ENCODE measurements around the gene DDN. TPM values are rescaled to one million over a fixed set of nuclear protein-coding genes. Genes with fewer than 3 reads are reported as not detected.

Gene DDN
- polyA plus RNA-seq (2013, experiment 1 of 2): 0.10 TPM
- polyA plus RNA-seq (2013, experiment 2 of 2): 0.07 TPM

- peaks cover 35 to 68% (median 38%) of the 10 kb centered on the region in 3 experiments for H3K27me3 ChIP-seq (ENCODE audit: control insufficient read depth in 3 of 3, insufficient read depth in 3 of 3, low read depth in 1 of 3, low read length in 3 of 3)
Observed at GRCh38 chr12:48999371-49000131, at the start of gene DDN. DDN (minus strand) TSS chr12:48999375; CDS start chr12:48999287, 88 bp downstream.

GRCh38 chr12:49048953-49049352 is 49.8 kb upstream of the DDN start:
- no peak overlapping the region for H4K91ac ChIP-seq (ENCODE audit: low read depth, low read length, poor library complexity)
- H3K4me2 ChIP-seq (ENCODE audit: insufficient read depth, low read length, poor library complexity, severe bottlenecking): no peak overlapping the region
- H2BK15ac ChIP-seq (ENCODE audit: low read length): no peak overlapping the region
- peaks cover 88 to 100% of the 10 kb centered on the region in 2 donors for H3K36me3 ChIP-seq (replicated peaks in 1 of 2; ENCODE audit: control insufficient read depth in 2 of 2, insufficient read depth in 2 of 2, low read length in 2 of 2)
- no peak overlapping the region for H3K23ac ChIP-seq (ENCODE audit: low read depth, low read length, poor library complexity)
- H3K14ac ChIP-seq (ENCODE audit: low read length): no peak overlapping the region
- no peak overlapping the region for H3K27ac ChIP-seq (replicated peaks; ENCODE audit: low read length)
- no peaks in the 10 kb centered on the region for H3K4me1 ChIP-seq (ENCODE audit: control insufficient read depth in 2 of 2, insufficient read depth in 1 of 2, low read depth in 1 of 2, low read length in 2 of 2)
- no peak overlapping the region for H4K8ac ChIP-seq (ENCODE audit: low read depth, low read length)
- no peak overlapping the region for H3K4me3 ChIP-seq (ENCODE audit: low read length in 2 of 2)
- H2BK12ac ChIP-seq (ENCODE audit: low read length): no peak overlapping the region
- no CpG with 5 or more reads among the region's 10 CpGs for WGBS, 2 donors (ENCODE audit: extremely low coverage in 2 of 2, insufficient read length in 2 of 2, insufficient replicate concordance in 1 of 2)
- H2AFZ ChIP-seq (ENCODE audit: low read length): no peak overlapping the region
- H2AK5ac ChIP-seq (ENCODE audit: low read depth, low read length): no peak overlapping the region
- H3K18ac ChIP-seq (ENCODE audit: low read length): no peak overlapping the region
- H2BK5ac ChIP-seq (ENCODE audit: low read length): no peak overlapping the region
- no peaks in the 10 kb centered on the region for H3K9me3 ChIP-seq (replicated peaks in 1 of 2; ENCODE audit: control insufficient read depth in 2 of 2, insufficient read depth in 1 of 2, low read depth in 1 of 2, low read length in 2 of 2)
- no peak overlapping the region for H2BK120ac ChIP-seq (ENCODE audit: low read depth, low read length)
- no peak overlapping the region for H3K9ac ChIP-seq (ENCODE audit: low read depth, low read length, poor library complexity)
- DNase-seq (ENCODE audit: low spot score): no peak
- H3K79me1 ChIP-seq (ENCODE audit: low read depth, low read length): peaks cover 8% of the 10 kb centered on the region
- H3K27me3 ChIP-seq (ENCODE audit: control insufficient read depth in 3 of 3, insufficient read depth in 3 of 3, low read depth in 1 of 3, low read length in 3 of 3): no peaks in the 10 kb centered on the region
- H3K4ac ChIP-seq (ENCODE audit: low read length): no peak overlapping the region

More at GRCh38 chr12:48999371-49000131, at the start of gene DDN:
- peak within 1 kb of the TSS; percentile 99 for H2AFZ ChIP-seq (ENCODE audit: low read length)
- H3K4me3 ChIP-seq (ENCODE audit: low read length in 2 of 2): peak within 1 kb of the TSS; percentile 28 to 50
- peaks cover 6 to 26% of the 10 kb centered on the region in 2 donors for H3K36me3 ChIP-seq (replicated peaks in 1 of 2; ENCODE audit: control insufficient read depth in 2 of 2, insufficient read depth in 2 of 2, low read length in 2 of 2)
- H2BK120ac ChIP-seq (ENCODE audit: low read depth, low read length): no peak within 1 kb of the TSS
- no peak within 1 kb of the TSS for H3K14ac ChIP-seq (ENCODE audit: low read length)
- H3K4me2 ChIP-seq (ENCODE audit: insufficient read depth, low read length, poor library complexity, severe bottlenecking): peak within 1 kb of the TSS; percentile 62
- H3K4ac ChIP-seq (ENCODE audit: low read length): no peak within 1 kb of the TSS
- no peak within 1 kb of the TSS for H2BK5ac ChIP-seq (ENCODE audit: low read length)
- H2BK15ac ChIP-seq (ENCODE audit: low read length): peak within 1 kb of the TSS; percentile 56
- H3K9me3 ChIP-seq (replicated peaks in 1 of 2; ENCODE audit: control insufficient read depth in 2 of 2, insufficient read depth in 1 of 2, low read depth in 1 of 2, low read length in 2 of 2): no peaks in the 10 kb centered on the region
- peak within 1 kb of the TSS; percentile 82 for H3K23ac ChIP-seq (ENCODE audit: low read depth, low read length, poor library complexity)
- no peaks in the 10 kb centered on the region for H3K79me1 ChIP-seq (ENCODE audit: low read depth, low read length)
- H3K18ac ChIP-seq (ENCODE audit: low read length): peak within 1 kb of the TSS; percentile 77
- WGBS, 2 donors (ENCODE audit: extremely low coverage in 2 of 2, insufficient read length in 2 of 2, insufficient replicate concordance in 1 of 2): no CpG with 5 or more reads among the region's 30 CpGs
- DNase-seq (ENCODE audit: low spot score): no peak
- H4K8ac ChIP-seq (ENCODE audit: low read depth, low read length): no peak within 1 kb of the TSS
- H3K27ac ChIP-seq (replicated peaks; ENCODE audit: low read length): no peak within 1 kb of the TSS
- H4K91ac ChIP-seq (ENCODE audit: low read depth, low read length, poor library complexity): no peak within 1 kb of the TSS
- no peak within 1 kb of the TSS for H2BK12ac ChIP-seq (ENCODE audit: low read length)
- peak within 1 kb of the TSS; percentile 22 for H2AK5ac ChIP-seq (ENCODE audit: low read depth, low read length)
- peak within 1 kb of the TSS; percentile 71 for H3K9ac ChIP-seq (ENCODE audit: low read depth, low read length, poor library complexity)
- peaks cover 13 to 18% of the 10 kb centered on the region in 2 donors for H3K4me1 ChIP-seq (ENCODE audit: control insufficient read depth in 2 of 2, insufficient read depth in 1 of 2, low read depth in 1 of 2, low read length in 2 of 2)

GRCh38 chr12:49046129-49046895 is 47.1 kb upstream of the DDN start:
- H3K4ac ChIP-seq (ENCODE audit: low read length): no peak overlapping the region
- no peak overlapping the region for H3K14ac ChIP-seq (ENCODE audit: low read length)
- no peaks in the 10 kb centered on the region for H3K9me3 ChIP-seq (replicated peaks in 1 of 2; ENCODE audit: control insufficient read depth in 2 of 2, insufficient read depth in 1 of 2, low read depth in 1 of 2, low read length in 2 of 2)
- no peak overlapping the region for H3K27ac ChIP-seq (replicated peaks; ENCODE audit: low read length)
- no peak overlapping the region for H4K91ac ChIP-seq (ENCODE audit: low read depth, low read length, poor library complexity)
- H3K27me3 ChIP-seq (ENCODE audit: control insufficient read depth in 3 of 3, insufficient read depth in 3 of 3, low read depth in 1 of 3, low read length in 3 of 3): no peaks in the 10 kb centered on the region
- peaks cover 88 to 100% of the 10 kb centered on the region in 2 donors for H3K36me3 ChIP-seq (replicated peaks in 1 of 2; ENCODE audit: control insufficient read depth in 2 of 2, insufficient read depth in 2 of 2, low read length in 2 of 2)
- H3K4me3 ChIP-seq (ENCODE audit: low read length in 2 of 2): peak overlapping the region in 1 of 2 donors; percentile 47
- peak overlapping the region; percentile 12 for H2BK120ac ChIP-seq (ENCODE audit: low read depth, low read length)
- peaks cover 16% of the 10 kb centered on the region for H3K79me1 ChIP-seq (ENCODE audit: low read depth, low read length)
- no peak overlapping the region for H3K4me2 ChIP-seq (ENCODE audit: insufficient read depth, low read length, poor library complexity, severe bottlenecking)
- no peak overlapping the region for H2BK15ac ChIP-seq (ENCODE audit: low read length)
- no peak for DNase-seq (ENCODE audit: low spot score)
- H2BK5ac ChIP-seq (ENCODE audit: low read length): no peak overlapping the region
- WGBS, 2 donors (ENCODE audit: extremely low coverage in 2 of 2, insufficient read length in 2 of 2, insufficient replicate concordance in 1 of 2): no CpG with 5 or more reads among the region's 12 CpGs
- H3K23ac ChIP-seq (ENCODE audit: low read depth, low read length, poor library complexity): peak overlapping the region; percentile 34
- H3K4me1 ChIP-seq (ENCODE audit: control insufficient read depth in 2 of 2, insufficient read depth in 1 of 2, low read depth in 1 of 2, low read length in 2 of 2): no peaks in the 10 kb centered on the region
- H2AK5ac ChIP-seq (ENCODE audit: low read depth, low read length): no peak overlapping the region
- H3K9ac ChIP-seq (ENCODE audit: low read depth, low read length, poor library complexity): no peak overlapping the region
- H2BK12ac ChIP-seq (ENCODE audit: low read length): no peak overlapping the region
- H4K8ac ChIP-seq (ENCODE audit: low read depth, low read length): no peak overlapping the region
- H2AFZ ChIP-seq (ENCODE audit: low read length): no peak overlapping the region
- no peak overlapping the region for H3K18ac ChIP-seq (ENCODE audit: low read length)

GRCh38 chr12:49044660-49045059 is 45.5 kb upstream of the DDN start:
- H2BK12ac ChIP-seq (ENCODE audit: low read length): no peak overlapping the region

More at GRCh38 chr12:49044660-49045059, 45.5 kb upstream of the DDN start:
- H2BK120ac ChIP-seq (ENCODE audit: low read depth, low read length): no peak overlapping the region
- peaks cover 81 to 100% of the 10 kb centered on the region in 2 donors for H3K36me3 ChIP-seq (replicated peaks in 1 of 2; ENCODE audit: control insufficient read depth in 2 of 2, insufficient read depth in 2 of 2, low read length in 2 of 2)
- no peak for DNase-seq (ENCODE audit: low spot score)
- no peaks in the 10 kb centered on the region for H3K9me3 ChIP-seq (replicated peaks in 1 of 2; ENCODE audit: control insufficient read depth in 2 of 2, insufficient read depth in 1 of 2, low read depth in 1 of 2, low read length in 2 of 2)
- no peak overlapping the region for H3K4me3 ChIP-seq (ENCODE audit: low read length in 2 of 2)
- no peaks in the 10 kb centered on the region for H3K27me3 ChIP-seq (ENCODE audit: control insufficient read depth in 3 of 3, insufficient read depth in 3 of 3, low read depth in 1 of 3, low read length in 3 of 3)
- H3K27ac ChIP-seq (replicated peaks; ENCODE audit: low read length): no peak overlapping the region
- no peak overlapping the region for H4K8ac ChIP-seq (ENCODE audit: low read depth, low read length)
- H2AFZ ChIP-seq (ENCODE audit: low read length): no peak overlapping the region
- no peak overlapping the region for H3K4ac ChIP-seq (ENCODE audit: low read length)
- H4K91ac ChIP-seq (ENCODE audit: low read depth, low read length, poor library complexity): no peak overlapping the region
- no peak overlapping the region for H3K14ac ChIP-seq (ENCODE audit: low read length)
- H3K9ac ChIP-seq (ENCODE audit: low read depth, low read length, poor library complexity): no peak overlapping the region
- WGBS, 2 donors (ENCODE audit: extremely low coverage in 2 of 2, insufficient read length in 2 of 2, insufficient replicate concordance in 1 of 2): no CpG with 5 or more reads among the region's 12 CpGs
- no peak overlapping the region for H2BK15ac ChIP-seq (ENCODE audit: low read length)
- peak overlapping the region; percentile 75 for H3K23ac ChIP-seq (ENCODE audit: low read depth, low read length, poor library complexity)
- H2AK5ac ChIP-seq (ENCODE audit: low read depth, low read length): no peak overlapping the region
- no peak overlapping the region for H3K4me2 ChIP-seq (ENCODE audit: insufficient read depth, low read length, poor library complexity, severe bottlenecking)
- H3K4me1 ChIP-seq (ENCODE audit: control insufficient read depth in 2 of 2, insufficient read depth in 1 of 2, low read depth in 1 of 2, low read length in 2 of 2): no peaks in the 10 kb centered on the region
- no peak overlapping the region for H3K18ac ChIP-seq (ENCODE audit: low read length)
- H2BK5ac ChIP-seq (ENCODE audit: low read length): no peak overlapping the region
- peaks cover 13% of the 10 kb centered on the region for H3K79me1 ChIP-seq (ENCODE audit: low read depth, low read length)

All from neuronal stem cell (in vitro differentiated cells).